Measurements from ENCODE around the gene ERCC2. TPM values are rescaled to one million over a fixed set of nuclear protein-coding genes. Genes with fewer than 3 reads are reported as not detected.

Gene ERCC2
- total and polyA plus RNA-seq, 2 of the 8 experiments (the other 6 are each of a cell fraction or from before 2014, with no cell fraction given) = 107 to 117 TPM

DNA sequence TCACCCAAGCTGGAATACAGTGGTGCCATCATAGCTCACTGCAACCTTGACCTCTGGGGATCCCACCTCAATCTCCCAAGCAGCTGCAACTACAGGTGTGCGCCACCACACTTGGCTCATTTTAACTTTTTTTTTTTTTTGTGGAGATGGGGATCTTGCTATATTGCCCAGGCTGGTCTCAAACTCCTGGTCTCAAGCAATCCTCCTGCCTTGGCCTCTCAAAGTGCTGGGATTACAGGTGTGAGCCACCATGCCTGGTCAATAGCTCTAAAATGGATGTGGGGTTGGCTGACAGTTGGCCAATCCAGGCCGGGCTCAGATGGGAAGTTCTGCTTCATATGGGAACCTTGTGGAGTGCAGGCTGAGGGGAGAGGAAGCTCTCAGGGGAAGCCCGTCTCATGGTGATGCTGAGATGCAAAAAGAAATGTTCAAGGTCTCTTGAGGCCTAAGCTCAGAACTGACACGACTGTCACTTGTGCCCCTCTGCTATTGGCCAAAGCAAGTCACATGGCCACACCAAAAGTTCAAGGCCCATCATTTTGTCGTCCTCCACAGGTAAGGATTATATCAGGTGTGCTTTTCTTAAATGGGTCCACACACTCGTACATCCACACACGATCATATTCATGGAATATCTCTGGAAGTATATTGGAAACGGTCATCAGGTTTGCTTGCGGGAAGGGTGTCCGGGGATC is 36.6 kb downstream of the ERCC2 start:
- CTCF ChIA-PET (ENCODE audit: partially characterized antibody) = interaction anchor here (0.6 to 7.3 kb wide), 8 partner anchors 13 to 359 kb away, joined by 3 to 60 read pairs (median 4); partner anchors contain the start of gene QPCTL
- Histone ChIP-seq H4K8ac (ENCODE audit: extremely low read depth, insufficient read depth, low read length) (no peak overlapping the region), H2AK5ac (ENCODE audit: low read depth, low read length) (no peak overlapping the region), H4K91ac (replicated peaks; ENCODE audit: insufficient read length, low read length) (no peak overlapping the region), H2BK20ac (ENCODE audit: low read length) (no peak overlapping the region), H2AFZ (ENCODE audit: low read length) (no peak overlapping the region; the same call in 1 of the 2 replicates), H3K14ac (ENCODE audit: insufficient read length) (no peak overlapping the region), H3K56ac (replicated peaks; ENCODE audit: insufficient read length, low read depth, low read length) (no peak overlapping the region), H2BK5ac (ENCODE audit: low read depth, low read length) (no peak overlapping the region), H3K79me2 (ENCODE audit: control insufficient read depth in 1 of 2, insufficient read depth in 2 of 2, low read length in 2 of 2) (no peaks in the 10 kb centered on the region), H3K4me2 (ENCODE audit: insufficient read depth in 1 of 2, low read depth in 2 of 2, low read length in 2 of 2) (no peak overlapping the region), H3K36me3 (ENCODE audit: control insufficient read depth in 2 of 4, insufficient read depth in 4 of 4, low read length in 3 of 4) (no peaks in the 10 kb centered on the region), H3K4ac (replicated peaks; ENCODE audit: insufficient read length, low read depth, low read length) (no peak overlapping the region), H3K23ac (ENCODE audit: insufficient read length) (no peak overlapping the region), H3K18ac (ENCODE audit: extremely low read depth, low read length) (no peak overlapping the region), H3K4me3 (ENCODE audit: extremely low read depth in 1 of 4, insufficient read depth in 2 of 4, low read depth in 3 of 4, low read length in 4 of 4) (no peak overlapping the region), H3K9me3 (ENCODE audit: insufficient read depth in 2 of 2, low read depth in 1 of 2, low read length in 1 of 2) (no peaks in the 10 kb centered on the region), H2BK120ac (replicated peaks; ENCODE audit: low read depth, low read length) (no peak overlapping the region), H2BK15ac (ENCODE audit: low read length) (no peak overlapping the region), H3K27ac (ENCODE audit: low read depth, low read length) (no peak overlapping the region), H4K20me1 (replicated peaks in 1 of 2; ENCODE audit: control insufficient read depth in 1 of 2, insufficient read depth in 2 of 2, low read length in 2 of 2) (no peaks in the 10 kb centered on the region), H3K4me1 (replicated peaks in 1 of 4; ENCODE audit: control insufficient read depth in 3 of 4, insufficient read depth in 4 of 4, low read length in 3 of 4) (no peaks in the 10 kb centered on the region), H2BK12ac (ENCODE audit: low read depth, low read length) (no peak overlapping the region), H3K23me2 (ENCODE audit: low read depth, low read length) (no peaks in the 10 kb centered on the region), H3K9ac (replicated peaks in 1 of 4; ENCODE audit: extremely low read depth in 1 of 4, low read depth in 3 of 4, low read length in 3 of 4) (no peak overlapping the region), H4K5ac (ENCODE audit: insufficient read length, low read depth, low read length) (no peak overlapping the region), H3K27me3 (replicated peaks in 1 of 4; ENCODE audit: control insufficient read depth in 3 of 4, extremely low read depth in 1 of 4, insufficient read depth in 3 of 4, low read length in 3 of 4) (no peaks in the 10 kb centered on the region), H3K79me1 (ENCODE audit: low read depth, low read length) (no peaks in the 10 kb centered on the region)
- DNase-seq (ENCODE audit: low read depth in 1 of 2, low spot score in 2 of 2) (no peak), FAIRE-seq (no peak)
- WGBS, 2 experiments (ENCODE audit: extremely low coverage in 1 of 2, insufficient coverage in 1 of 2, insufficient read length in 1 of 2, insufficient replicate concordance in 2 of 2, low coverage in 1 of 2, low lambda C conversion rate in 2 of 2, missing lambda C conversion rate in 1 of 2) = 85% methylated on average over 10 of the region's 10 CpGs; no CpG with 5 or more reads in 1 of the 2 experiments
- POLR2A ChIA-PET (ENCODE audit: partially characterized antibody) = interaction anchor here (0.6 to 1.4 kb wide), 5 partner anchors 12 to 64 kb away, joined by 3 to 5 read pairs (median 3); no protein-coding TSS in a partner anchor
- TF ChIP-seq EP300 (IDR thresholded peaks at IDR 0.05; ENCODE audit: borderline replicate concordance in 1 of 2, low read depth in 2 of 2, low read length in 2 of 2) = no peak
- TF ChIP-seq, protein P1, sequence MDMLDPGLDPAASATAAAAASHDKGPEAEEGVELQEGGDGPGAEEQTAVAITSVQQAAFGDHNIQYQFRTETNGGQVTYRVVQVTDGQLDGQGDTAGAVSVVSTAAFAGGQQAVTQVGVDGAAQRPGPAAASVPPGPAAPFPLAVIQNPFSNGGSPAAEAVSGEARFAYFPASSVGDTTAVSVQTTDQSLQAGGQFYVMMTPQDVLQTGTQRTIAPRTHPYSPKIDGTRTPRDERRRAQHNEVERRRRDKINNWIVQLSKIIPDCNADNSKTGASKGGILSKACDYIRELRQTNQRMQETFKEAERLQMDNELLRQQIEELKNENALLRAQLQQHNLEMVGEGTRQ (IDR thresholded peaks at IDR 0.05; ENCODE audit: low read length) = peak; percentile 69
